ENCODE measurements around the gene PPIL3.

DNA sequence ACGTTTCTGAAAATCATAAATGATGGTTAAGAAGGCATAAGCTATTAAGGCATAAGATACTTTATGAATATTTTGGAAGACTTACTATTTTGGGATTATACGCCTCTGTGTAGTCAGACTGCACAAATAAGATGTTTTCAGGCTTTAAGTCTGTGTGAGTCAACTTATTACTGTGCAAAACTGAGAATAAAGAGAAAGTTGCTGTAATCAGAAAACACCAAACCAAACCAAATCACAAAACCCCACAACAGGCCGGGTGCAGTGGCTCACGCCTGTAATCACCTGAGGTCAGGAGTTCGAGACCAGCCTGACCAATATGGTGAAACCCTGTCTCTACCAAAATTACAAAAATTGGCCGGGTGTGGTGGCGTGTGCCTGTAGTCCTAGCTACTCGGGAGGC is 32.1 kb downstream of the PPIL3 start:
- TF ChIP-seq POLR2A (IDR thresholded peaks at IDR 0.05; ENCODE audit: low read depth, low read length), result no peak
- no peak for TF ChIP-seq POLR2AphosphoS5 (IDR thresholded peaks at IDR 0.05; ENCODE audit: insufficient read depth, low read depth, low read length)
- TF ChIP-seq, protein P1, sequence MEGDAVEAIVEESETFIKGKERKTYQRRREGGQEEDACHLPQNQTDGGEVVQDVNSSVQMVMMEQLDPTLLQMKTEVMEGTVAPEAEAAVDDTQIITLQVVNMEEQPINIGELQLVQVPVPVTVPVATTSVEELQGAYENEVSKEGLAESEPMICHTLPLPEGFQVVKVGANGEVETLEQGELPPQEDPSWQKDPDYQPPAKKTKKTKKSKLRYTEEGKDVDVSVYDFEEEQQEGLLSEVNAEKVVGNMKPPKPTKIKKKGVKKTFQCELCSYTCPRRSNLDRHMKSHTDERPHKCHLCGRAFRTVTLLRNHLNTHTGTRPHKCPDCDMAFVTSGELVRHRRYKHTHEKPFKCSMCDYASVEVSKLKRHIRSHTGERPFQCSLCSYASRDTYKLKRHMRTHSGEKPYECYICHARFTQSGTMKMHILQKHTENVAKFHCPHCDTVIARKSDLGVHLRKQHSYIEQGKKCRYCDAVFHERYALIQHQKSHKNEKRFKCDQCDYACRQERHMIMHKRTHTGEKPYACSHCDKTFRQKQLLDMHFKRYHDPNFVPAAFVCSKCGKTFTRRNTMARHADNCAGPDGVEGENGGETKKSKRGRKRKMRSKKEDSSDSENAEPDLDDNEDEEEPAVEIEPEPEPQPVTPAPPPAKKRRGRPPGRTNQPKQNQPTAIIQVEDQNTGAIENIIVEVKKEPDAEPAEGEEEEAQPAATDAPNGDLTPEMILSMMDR (IDR thresholded peaks at IDR 0.05; ENCODE audit: extremely low read depth in 1 of 2, insufficient read depth in 1 of 2, low read depth in 1 of 2, low read length in 2 of 2), result no peak
- no peak for TF ChIP-seq EZH2 (IDR thresholded peaks at IDR 0.05; ENCODE audit: borderline replicate concordance, low read depth, low read length, severe bottlenecking)
- no peak for TF ChIP-seq GATA2 (IDR thresholded peaks at IDR 0.05; ENCODE audit: insufficient read depth, insufficient read length, low read depth, low read length)
